Regular cardiac myocyte (primary cell): ENCODE measurements around the gene CDH6. TPM values are rescaled to one million over a fixed set of nuclear protein-coding genes. Genes with fewer than 3 reads are reported as not detected.

Source experiments
- total RNA-seq: library from RNA; depleted of rRNA; stranded (reverse); fragments of >200 nt; gene quantifications from 2 replicates; pipeline ENCODE4 v1.2.3, GENCODE V29; 2014

CDH6 gene
- total RNA-seq = 125 and 140 TPM in 2 replicates

DNA sequence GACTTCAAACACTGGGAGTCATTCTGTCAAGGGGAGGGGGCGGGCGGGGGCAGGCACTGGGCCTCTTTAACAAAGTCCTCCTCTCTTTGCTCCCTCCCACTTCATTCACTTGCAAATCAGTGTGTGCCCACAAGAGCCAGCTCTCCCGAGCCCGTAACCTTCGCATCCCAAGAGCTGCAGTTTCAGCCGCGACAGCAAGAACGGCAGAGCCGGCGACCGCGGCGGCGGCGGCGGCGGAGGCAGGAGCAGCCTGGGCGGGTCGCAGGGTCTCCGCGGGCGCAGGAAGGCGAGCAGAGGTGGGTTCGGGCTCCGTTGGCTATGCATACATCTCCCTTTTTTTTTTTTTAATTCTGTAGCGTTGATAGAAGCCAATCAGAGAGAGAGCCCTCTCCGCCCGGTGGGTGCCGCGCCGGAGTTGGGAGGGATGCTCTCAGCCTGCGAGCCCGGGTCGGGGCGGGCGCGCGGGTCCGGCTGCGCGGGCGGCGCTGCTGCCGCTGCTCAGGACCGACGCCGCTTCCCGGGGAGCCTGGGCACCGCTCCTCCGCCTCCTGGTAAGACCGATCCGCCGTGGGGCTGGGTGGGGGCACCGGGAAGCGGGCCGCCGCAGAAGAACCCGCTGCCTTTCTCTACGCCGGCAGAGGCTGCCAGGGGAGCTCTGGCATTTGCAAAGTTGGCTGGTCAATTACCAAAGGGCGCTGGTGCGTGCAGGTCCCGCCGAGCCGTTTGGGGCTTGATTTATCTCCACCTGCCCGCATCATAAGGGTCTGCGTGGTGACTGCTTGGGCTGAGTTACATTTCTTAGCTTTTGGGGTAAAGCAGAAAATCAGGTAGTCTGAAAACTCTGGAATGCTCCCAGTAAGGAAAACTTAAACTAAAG is at the start of gene CDH6:
Gene CDH6 (plus strand): TSS at position 96 of the 877 bp plus-strand sequence. CDS start 73,788 bp downstream, outside the sequence.

